ENCODE results near the gene SF3B4.

DNA sequence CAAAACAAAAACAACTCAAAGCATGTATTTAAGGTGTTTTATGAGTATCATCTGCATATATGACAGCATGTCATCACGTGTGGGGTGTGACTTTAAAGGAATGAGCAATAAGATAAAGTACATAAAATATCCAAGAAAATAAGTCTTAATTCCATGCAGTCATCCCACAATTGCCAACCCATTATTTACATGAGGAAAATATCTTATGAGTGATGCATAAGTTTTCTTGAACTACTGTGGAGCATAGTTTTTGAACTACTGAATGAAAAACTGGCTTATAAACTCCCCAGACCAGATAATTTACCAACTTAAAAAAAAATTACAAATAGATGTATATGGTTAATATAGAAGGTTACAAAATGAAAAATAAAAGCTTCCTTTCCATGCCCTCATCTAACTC is 38.8 kb upstream of the SF3B4 start:
- TF ChIP-seq EGR1 (IDR thresholded peaks at IDR 0.05) (no peak), YY1 (IDR thresholded peaks at IDR 0.05; ENCODE audit: low read depth) (no peak)
- TF ChIP-seq, protein P1, sequence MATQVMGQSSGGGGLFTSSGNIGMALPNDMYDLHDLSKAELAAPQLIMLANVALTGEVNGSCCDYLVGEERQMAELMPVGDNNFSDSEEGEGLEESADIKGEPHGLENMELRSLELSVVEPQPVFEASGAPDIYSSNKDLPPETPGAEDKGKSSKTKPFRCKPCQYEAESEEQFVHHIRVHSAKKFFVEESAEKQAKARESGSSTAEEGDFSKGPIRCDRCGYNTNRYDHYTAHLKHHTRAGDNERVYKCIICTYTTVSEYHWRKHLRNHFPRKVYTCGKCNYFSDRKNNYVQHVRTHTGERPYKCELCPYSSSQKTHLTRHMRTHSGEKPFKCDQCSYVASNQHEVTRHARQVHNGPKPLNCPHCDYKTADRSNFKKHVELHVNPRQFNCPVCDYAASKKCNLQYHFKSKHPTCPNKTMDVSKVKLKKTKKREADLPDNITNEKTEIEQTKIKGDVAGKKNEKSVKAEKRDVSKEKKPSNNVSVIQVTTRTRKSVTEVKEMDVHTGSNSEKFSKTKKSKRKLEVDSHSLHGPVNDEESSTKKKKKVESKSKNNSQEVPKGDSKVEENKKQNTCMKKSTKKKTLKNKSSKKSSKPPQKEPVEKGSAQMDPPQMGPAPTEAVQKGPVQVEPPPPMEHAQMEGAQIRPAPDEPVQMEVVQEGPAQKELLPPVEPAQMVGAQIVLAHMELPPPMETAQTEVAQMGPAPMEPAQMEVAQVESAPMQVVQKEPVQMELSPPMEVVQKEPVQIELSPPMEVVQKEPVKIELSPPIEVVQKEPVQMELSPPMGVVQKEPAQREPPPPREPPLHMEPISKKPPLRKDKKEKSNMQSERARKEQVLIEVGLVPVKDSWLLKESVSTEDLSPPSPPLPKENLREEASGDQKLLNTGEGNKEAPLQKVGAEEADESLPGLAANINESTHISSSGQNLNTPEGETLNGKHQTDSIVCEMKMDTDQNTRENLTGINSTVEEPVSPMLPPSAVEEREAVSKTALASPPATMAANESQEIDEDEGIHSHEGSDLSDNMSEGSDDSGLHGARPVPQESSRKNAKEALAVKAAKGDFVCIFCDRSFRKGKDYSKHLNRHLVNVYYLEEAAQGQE (IDR thresholded peaks at IDR 0.05; ENCODE audit: low read depth): no peak

Measured in Ishikawa (cell line).